ENCODE results near the gene CRISPLD2. TPM values are rescaled to one million over a fixed set of nuclear protein-coding genes. Genes with fewer than 3 reads are reported as not detected.

CRISPLD2 gene
- polyA plus RNA-seq, 1 donor from 2014 or later = 0.06 TPM

DNA sequence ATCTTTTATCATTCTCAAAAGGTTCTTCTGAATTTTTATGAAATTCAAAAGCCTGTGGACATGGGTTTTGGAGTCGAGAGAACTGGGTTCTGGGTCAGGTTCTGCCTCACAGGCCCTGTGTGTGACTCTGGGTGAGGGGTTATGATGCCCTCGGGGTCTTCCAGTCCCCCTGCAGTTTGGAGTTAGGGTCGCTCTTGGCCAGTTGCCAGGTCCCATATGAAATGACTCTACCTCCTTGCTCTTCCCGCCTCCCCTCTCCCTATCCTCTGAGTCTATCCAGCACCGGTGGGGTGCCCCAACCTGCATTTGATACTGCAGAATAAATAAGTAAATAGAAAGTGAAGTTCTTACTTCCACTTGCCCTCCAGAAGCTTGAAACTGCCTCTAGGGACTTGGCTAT lies 137.4 kb downstream of the CRISPLD2 start:
- H3K4me3 ChIP-seq (ENCODE audit: low read length) = no peak overlapping the region
- no peaks in the 10 kb centered on the region for H3K9me2 ChIP-seq (ENCODE audit: insufficient read depth, low read length)
- H4K20me1 ChIP-seq (ENCODE audit: insufficient read depth) = no peaks in the 10 kb centered on the region
- H3K27ac ChIP-seq (ENCODE audit: low read length) = no peak overlapping the region
- no peak overlapping the region for H2AFZ ChIP-seq (ENCODE audit: low read depth, low read length)
- H3K79me2 ChIP-seq (replicated peaks; ENCODE audit: insufficient read depth, low read length) = no peaks in the 10 kb centered on the region
- no peaks in the 10 kb centered on the region for H3K9me3 ChIP-seq (ENCODE audit: low read length)
- no peak for TF ChIP-seq EP300 (conservative IDR thresholded peaks at IDR 0.05; ENCODE audit: poor library complexity, severe bottlenecking)
- TF ChIP-seq, protein P1, sequence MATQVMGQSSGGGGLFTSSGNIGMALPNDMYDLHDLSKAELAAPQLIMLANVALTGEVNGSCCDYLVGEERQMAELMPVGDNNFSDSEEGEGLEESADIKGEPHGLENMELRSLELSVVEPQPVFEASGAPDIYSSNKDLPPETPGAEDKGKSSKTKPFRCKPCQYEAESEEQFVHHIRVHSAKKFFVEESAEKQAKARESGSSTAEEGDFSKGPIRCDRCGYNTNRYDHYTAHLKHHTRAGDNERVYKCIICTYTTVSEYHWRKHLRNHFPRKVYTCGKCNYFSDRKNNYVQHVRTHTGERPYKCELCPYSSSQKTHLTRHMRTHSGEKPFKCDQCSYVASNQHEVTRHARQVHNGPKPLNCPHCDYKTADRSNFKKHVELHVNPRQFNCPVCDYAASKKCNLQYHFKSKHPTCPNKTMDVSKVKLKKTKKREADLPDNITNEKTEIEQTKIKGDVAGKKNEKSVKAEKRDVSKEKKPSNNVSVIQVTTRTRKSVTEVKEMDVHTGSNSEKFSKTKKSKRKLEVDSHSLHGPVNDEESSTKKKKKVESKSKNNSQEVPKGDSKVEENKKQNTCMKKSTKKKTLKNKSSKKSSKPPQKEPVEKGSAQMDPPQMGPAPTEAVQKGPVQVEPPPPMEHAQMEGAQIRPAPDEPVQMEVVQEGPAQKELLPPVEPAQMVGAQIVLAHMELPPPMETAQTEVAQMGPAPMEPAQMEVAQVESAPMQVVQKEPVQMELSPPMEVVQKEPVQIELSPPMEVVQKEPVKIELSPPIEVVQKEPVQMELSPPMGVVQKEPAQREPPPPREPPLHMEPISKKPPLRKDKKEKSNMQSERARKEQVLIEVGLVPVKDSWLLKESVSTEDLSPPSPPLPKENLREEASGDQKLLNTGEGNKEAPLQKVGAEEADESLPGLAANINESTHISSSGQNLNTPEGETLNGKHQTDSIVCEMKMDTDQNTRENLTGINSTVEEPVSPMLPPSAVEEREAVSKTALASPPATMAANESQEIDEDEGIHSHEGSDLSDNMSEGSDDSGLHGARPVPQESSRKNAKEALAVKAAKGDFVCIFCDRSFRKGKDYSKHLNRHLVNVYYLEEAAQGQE (IDR thresholded peaks at IDR 0.05; ENCODE audit: borderline replicate concordance) = no peak
- TF ChIP-seq SMC3 (conservative IDR thresholded peaks at IDR 0.05; ENCODE audit: poor library complexity) = no peak
- no peak for TF ChIP-seq POLR2AphosphoS5 (IDR thresholded peaks at IDR 0.05)
- no peak for TF ChIP-seq RAD21 (conservative IDR thresholded peaks at IDR 0.05)
- TF ChIP-seq, protein P2, sequence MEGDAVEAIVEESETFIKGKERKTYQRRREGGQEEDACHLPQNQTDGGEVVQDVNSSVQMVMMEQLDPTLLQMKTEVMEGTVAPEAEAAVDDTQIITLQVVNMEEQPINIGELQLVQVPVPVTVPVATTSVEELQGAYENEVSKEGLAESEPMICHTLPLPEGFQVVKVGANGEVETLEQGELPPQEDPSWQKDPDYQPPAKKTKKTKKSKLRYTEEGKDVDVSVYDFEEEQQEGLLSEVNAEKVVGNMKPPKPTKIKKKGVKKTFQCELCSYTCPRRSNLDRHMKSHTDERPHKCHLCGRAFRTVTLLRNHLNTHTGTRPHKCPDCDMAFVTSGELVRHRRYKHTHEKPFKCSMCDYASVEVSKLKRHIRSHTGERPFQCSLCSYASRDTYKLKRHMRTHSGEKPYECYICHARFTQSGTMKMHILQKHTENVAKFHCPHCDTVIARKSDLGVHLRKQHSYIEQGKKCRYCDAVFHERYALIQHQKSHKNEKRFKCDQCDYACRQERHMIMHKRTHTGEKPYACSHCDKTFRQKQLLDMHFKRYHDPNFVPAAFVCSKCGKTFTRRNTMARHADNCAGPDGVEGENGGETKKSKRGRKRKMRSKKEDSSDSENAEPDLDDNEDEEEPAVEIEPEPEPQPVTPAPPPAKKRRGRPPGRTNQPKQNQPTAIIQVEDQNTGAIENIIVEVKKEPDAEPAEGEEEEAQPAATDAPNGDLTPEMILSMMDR (IDR thresholded peaks at IDR 0.05; ENCODE audit: poor library complexity, severe bottlenecking) = no peak
- TF ChIP-seq EZH2 (IDR thresholded peaks at IDR 0.05; ENCODE audit: borderline replicate concordance, insufficient read depth, low read length, poor library complexity, severe bottlenecking) = no peak
- no peak for TF ChIP-seq TAF1 (IDR thresholded peaks at IDR 0.05; ENCODE audit: low read depth)
- TF ChIP-seq MXI1 (conservative IDR thresholded peaks at IDR 0.05; ENCODE audit: poor library complexity, severe bottlenecking) = no peak
- H3K36me3 ChIP-seq (ENCODE audit: insufficient read depth, low read length) = no peaks in the 10 kb centered on the region
- H3K9ac ChIP-seq (ENCODE audit: low read length) = no peak overlapping the region
- H3F3A ChIP-seq (ENCODE audit: insufficient read depth, low read length, poor library complexity, severe bottlenecking) = no peaks in the 10 kb centered on the region
- no peaks in the 10 kb centered on the region for H3K27me3 ChIP-seq (ENCODE audit: insufficient read depth, low read depth, low read length)
- no peak overlapping the region for H3K4me2 ChIP-seq (ENCODE audit: low read length)

- Histone ChIP-seq H3K4me3 (ENCODE audit: low read length) (no peak overlapping the region), H3K79me2 (replicated peaks; ENCODE audit: insufficient read depth, low read length) (no peaks in the 10 kb centered on the region), H3K27ac (ENCODE audit: low read length) (no peak overlapping the region), H2AFZ (ENCODE audit: low read depth, low read length) (no peak overlapping the region), H3K9me2 (ENCODE audit: insufficient read depth, low read length) (no peaks in the 10 kb centered on the region), H3K4me2 (ENCODE audit: low read length) (no peak overlapping the region), H3F3A (ENCODE audit: insufficient read depth, low read length, poor library complexity, severe bottlenecking) (no peaks in the 10 kb centered on the region), H3K9ac (ENCODE audit: low read length) (no peak overlapping the region), H3K27me3 (ENCODE audit: insufficient read depth, low read depth, low read length) (no peaks in the 10 kb centered on the region), H3K36me3 (ENCODE audit: insufficient read depth, low read length) (no peaks in the 10 kb centered on the region), H4K20me1 (ENCODE audit: insufficient read depth) (no peaks in the 10 kb centered on the region), H3K9me3 (ENCODE audit: low read length) (no peaks in the 10 kb centered on the region)
- TF ChIP-seq POLR2AphosphoS5 (IDR thresholded peaks at IDR 0.05) (no peak), RAD21 (conservative IDR thresholded peaks at IDR 0.05) (no peak), MXI1 (conservative IDR thresholded peaks at IDR 0.05; ENCODE audit: poor library complexity, severe bottlenecking) (no peak), EZH2 (IDR thresholded peaks at IDR 0.05; ENCODE audit: borderline replicate concordance, insufficient read depth, low read length, poor library complexity, severe bottlenecking) (no peak), SMC3 (conservative IDR thresholded peaks at IDR 0.05; ENCODE audit: poor library complexity) (no peak), EP300 (conservative IDR thresholded peaks at IDR 0.05; ENCODE audit: poor library complexity, severe bottlenecking) (no peak), TAF1 (IDR thresholded peaks at IDR 0.05; ENCODE audit: low read depth) (no peak)
- TF ChIP-seq, protein P1 (IDR thresholded peaks at IDR 0.05; ENCODE audit: borderline replicate concordance) = no peak
- TF ChIP-seq, protein P2 (IDR thresholded peaks at IDR 0.05; ENCODE audit: poor library complexity, severe bottlenecking) = no peak
These were observed 138.0 kb downstream of the CRISPLD2 start for GRCh38 chr16:84957792-84958191.
